GM19035 (cell line): Measurements from ENCODE around the gene MCM3AP.

ENCODE experiments used
- ATAC-seq: cut with Tn5 transposase; IDR thresholded peaks from one replicate; pipeline ENCODE4 v1.9.1; 2021; ENCODE audit not compliant: unreplicated experiment

The MCM3AP gene

GRCh38 chr21:46274797-46275390 is 10.5 kb downstream of the MCM3AP start:
- no peak for ATAC-seq

DNA sequence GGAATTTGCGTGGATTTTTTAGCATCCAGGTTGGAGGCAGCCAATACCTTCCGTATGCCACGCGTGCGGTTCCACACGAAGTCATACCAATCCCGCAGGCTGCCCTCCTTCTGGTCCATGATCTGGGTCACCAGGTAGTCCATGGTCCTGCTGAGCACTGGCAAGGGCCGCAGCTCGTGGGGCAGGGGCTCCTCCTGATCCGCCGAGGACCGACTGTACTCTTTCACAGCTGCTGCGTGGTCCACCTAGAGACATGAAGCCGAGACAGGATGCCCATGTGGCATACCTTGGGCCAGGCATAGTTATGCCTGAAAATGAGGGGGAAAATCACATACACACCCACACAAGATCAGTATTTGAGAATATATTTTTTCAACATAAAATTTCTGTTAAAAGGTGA is 12.1 kb downstream of the MCM3AP start:
- ATAC-seq = no peak

GRCh38 chr21:46269466-46269865 is 15.9 kb downstream of the MCM3AP start:
- ATAC-seq = no peak

- ATAC-seq = no peak
Measured at GRCh38 chr21:46268371-46268770, 17.0 kb downstream of the MCM3AP start.

- no peak for ATAC-seq
Measured at GRCh38 chr21:46266946-46267345, 18.5 kb downstream of the MCM3AP start.

DNA sequence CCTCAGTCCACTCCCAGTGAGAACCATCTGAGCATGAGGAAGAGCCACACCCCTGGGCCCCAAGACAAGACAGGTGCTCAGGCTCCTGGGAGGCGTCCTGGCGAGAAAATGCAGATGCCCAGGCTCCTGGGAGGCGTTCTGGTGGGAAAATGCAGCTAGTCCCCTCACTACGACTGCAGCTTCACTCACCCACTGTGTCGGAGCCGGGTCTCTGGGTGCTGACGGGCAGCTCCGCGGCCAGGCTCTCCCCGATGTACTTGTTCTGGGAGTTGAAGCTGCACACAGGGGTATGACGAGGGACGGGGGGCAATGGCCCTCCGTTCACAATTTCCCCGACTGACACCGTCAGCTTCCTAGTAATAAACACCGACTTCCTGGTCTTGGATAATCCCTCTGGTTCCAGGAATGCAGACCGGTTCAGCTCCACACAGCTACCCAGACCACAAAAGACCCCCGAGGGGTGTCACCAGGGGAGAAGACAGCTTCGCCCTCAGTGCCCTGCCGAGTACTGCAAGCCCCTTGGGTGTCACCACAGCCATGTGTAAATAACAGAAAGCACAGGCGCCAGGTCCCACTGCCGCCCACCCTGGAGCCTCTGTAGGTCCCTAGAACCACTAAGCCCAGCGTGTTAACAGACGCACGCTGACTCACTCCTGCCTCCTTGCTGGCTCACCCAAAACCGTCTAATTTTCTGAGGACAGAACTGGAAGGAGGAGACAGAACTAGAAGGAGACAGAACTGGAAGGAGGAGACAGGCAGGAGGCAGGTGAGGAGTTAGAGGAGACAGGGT is 19.5 kb downstream of the MCM3AP start:
- ATAC-seq = no peak

GRCh38 chr21:46264690-46265144 is 20.7 kb downstream of the MCM3AP start:
- ATAC-seq = no peak

DNA sequence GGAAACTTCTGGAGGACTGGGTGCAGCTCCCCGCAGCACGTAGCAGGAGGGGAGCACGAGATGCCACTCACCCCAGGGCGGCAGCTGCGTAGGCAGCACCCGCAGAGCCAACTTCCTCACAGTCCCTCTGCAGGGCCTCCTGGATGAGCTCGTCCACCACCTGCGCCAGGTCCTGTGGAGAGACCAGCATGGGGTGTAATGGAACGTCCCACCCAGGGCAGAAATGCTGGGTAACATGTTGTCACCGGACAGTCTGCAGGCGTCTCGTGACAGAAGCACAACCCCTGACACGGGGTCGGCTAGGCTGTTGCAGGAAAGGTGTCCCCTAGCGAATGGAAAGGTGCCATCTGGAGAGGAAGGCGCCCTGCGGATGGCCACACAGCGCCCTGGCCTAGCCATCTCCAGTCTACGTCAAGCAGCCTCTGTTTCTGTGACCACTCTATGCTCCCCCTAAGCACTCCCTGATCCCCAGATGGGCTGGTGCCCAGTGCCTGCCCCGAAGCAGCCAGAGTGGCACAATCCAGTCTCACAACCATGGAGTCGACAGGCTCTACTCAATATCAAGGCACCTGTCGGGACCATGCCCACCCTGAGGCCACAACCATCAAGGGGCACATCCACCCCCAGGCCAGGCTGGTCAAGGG is 21.2 kb downstream of the MCM3AP start:
- ATAC-seq = no peak

GRCh38 chr21:46256501-46256994 is 28.9 kb downstream of the MCM3AP start:
- ATAC-seq = no peak

- no peak for ATAC-seq
Measured at GRCh38 chr21:46255758-46256337, 29.6 kb downstream of the MCM3AP start.

DNA sequence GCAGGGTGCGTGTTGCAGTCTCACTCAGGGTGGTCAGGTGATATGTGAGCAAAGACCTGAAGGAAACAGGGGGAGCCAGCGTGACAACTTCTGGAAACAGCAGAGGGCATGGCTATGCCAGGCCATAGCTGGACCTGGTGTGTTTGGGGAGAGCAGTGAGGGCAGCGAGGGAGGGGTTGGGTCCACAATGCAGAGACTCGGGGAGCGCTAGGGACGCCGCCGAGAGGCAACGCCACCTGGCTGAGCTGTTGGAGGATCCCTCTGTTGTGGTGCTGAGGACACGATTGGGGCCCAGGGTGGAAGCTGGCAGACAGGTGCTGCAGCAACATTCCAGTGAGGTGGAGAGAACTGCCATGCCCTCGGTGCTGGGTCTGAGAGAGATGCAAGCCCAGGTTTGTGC is 30.2 kb downstream of the MCM3AP start:
- no peak for ATAC-seq

DNA sequence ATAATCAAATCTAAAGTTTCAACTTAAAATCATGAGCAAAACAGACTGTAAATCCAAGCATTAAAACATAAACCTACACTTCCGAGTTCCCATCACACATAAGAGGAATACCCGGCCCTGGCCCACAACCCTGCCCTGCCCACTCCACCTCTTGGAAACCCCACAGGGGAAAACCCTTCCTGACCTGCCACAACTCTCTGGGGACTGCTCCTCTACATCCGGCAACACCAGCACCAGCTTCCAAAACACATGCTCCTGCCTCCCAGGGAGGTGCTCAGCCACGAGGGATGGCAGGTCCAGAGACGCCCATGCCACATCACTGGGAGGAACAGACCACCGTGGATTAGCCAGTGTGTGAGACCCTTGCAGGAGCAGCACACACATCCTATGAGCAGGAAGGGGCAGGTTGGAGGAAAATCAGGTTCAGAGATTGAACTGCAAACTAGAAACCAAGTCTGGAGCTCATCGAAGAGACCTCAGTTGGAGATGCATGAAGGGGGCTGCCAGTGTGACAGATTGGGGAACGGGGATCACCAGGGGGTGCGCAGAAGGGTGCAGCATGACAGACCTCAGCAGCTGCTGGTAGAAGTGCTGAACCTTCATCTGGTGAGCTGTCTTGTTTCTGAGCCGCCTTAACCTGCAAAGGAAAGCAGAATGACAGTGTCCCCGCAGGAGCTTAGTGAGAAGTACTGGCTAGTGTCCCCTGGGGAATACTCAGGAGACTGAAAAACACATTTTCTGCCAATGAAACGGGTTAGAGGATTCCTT is 31.0 kb downstream of the MCM3AP start:
- peak; percentile 37 for ATAC-seq

GRCh38 chr21:46253610-46254124 is 31.7 kb downstream of the MCM3AP start:
- peak; percentile 50 for ATAC-seq

DNA sequence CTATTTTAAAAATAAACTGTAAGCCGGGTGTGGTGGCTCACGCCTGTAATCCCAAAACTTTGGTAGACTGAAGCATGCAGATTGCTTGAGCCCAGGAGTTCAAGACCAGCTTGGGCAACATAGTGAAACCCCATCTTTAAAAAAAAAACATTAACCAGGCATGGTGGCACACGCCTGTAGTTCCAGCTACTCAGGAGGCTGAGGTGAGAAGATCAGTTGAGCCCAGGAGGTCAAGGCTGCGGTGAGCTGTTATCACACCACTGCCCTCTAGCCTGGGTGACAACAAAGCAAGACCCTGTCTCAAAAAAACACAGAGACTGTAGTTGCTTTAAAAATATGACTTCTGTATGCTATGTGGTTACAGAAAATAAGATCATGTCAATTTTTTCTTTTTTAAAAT is 32.6 kb downstream of the MCM3AP start:
- ATAC-seq = no peak

GRCh38 chr21:46250146-46250725 is 35.2 kb downstream of the MCM3AP start:
- no peak for ATAC-seq

DNA sequence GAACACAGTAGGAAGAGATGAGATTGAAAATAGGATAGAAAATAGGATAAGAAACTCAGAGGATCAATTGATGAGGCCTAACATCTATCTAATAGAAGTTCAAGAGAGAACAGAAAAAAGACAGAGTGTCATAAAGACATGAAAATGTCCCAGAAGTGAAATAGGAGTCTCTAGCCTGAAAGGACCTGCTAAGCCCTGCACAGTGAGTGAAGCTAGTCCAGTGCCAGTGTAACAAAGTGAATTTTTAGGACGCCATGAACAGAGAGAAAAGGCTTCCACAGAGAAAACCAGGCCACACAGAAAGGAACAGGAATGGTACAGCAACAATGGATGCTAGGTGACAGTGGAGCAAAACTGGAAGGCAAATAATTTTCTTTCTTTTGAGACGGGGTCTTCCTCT is 36.6 kb downstream of the MCM3AP start:
- ATAC-seq = no peak

- ATAC-seq = no peak
Measured at GRCh38 chr21:46248422-46248782, 37.0 kb downstream of the MCM3AP start.

DNA sequence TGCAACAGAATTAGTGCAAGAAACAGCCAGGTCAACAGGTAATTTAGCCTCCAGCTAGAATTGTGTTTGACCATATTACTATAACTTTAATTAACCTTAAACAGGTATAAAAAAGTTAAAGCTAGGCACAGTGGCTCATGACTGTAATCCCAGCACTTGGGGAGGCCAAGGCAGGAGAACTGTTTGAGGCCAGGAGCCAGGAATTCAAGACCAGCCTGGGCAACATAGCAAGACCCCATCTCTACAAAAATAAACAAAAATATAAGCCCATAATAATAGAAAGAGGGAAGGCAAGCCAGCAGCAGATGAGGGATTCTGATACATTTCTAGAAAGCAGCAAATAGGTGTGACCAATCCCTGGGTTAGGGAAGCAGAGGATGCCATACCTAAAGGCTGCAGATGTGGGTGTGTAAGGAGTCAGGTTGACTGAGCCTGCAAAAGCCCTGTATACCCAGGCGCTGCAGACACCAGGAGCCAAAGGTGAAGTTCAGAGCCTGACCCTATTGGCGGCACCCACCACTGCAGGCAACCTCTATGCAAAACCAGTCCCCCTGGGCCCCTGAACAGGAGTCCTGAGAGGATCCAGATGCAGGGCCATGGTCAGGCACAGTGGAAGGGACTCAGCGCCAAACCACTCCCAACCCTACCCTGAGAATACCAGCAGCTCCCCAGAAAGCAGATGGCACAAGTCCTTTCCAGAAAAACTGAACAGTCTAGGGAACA is 37.6 kb downstream of the MCM3AP start:
- ATAC-seq = no peak

DNA sequence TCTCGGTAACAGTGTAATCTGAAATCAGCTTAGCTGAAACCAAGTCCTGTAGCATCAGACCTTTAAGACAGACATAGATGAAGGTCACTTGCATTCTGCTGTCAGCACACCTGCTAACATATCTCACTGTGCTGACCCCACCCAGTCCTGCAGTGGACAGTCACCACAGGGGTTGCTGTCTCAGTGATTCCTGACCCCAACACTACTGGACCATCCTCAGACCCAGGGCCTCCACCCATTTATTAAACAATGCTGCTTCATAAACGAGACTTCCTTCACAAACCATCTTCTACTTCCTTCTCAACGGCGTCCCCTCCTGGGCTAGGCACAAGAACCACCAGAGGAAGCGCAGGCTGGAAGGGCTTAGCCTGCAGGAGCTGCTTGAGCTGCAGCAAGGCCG is 39.1 kb downstream of the MCM3AP start:
- ATAC-seq = no peak
